ENCODE measurements around the gene TBX2.
"Not testable (repeated sequence)": the region's sequence is repeated elsewhere in the genome, so short reads cannot be mapped to it uniquely, and the experiment has no call there.

TBX2 gene

GRCh38 chr17:61440697-61441096 lies 41.1 kb downstream of the TBX2 start:
- no peak for TF ChIP-seq CTCF (IDR thresholded peaks at IDR 0.05; ENCODE audit: low read length)
- no peak for TF ChIP-seq EZH2 (IDR thresholded peaks at IDR 0.05; ENCODE audit: borderline replicate concordance, low read length)
- no peaks in the 10 kb centered on the region for H3K9me2 ChIP-seq (ENCODE audit: low read depth, low read length)
- H3K27ac ChIP-seq (ENCODE audit: low read depth, low read length, poor library complexity, severe bottlenecking) = no peak overlapping the region
- 0 out of 2 replicates have a peak, but pooled peaks cover 8% of the 10 kb centered on the region for H3K9me3 ChIP-seq (ENCODE audit: low read length)
- H3K9ac ChIP-seq (ENCODE audit: low read length) = no peak overlapping the region
- no peaks in the 10 kb centered on the region for H3K4me1 ChIP-seq (ENCODE audit: insufficient read depth, low read length, severe bottlenecking)
- no peak overlapping the region for H3K4me2 ChIP-seq (ENCODE audit: low read length)
- H2AFZ ChIP-seq (ENCODE audit: low read length) = no peak overlapping the region
- H3K27me3 ChIP-seq (ENCODE audit: insufficient read depth, low read length) = 0 out of 2 replicates have a peak, but pooled peaks cover 4% of the 10 kb centered on the region
- H3K79me2 ChIP-seq (ENCODE audit: insufficient read depth, low read length) = no peaks in the 10 kb centered on the region
- no peaks in the 10 kb centered on the region for H3F3A ChIP-seq (ENCODE audit: insufficient read depth, low read length)
- no peak overlapping the region for H3K4me3 ChIP-seq (ENCODE audit: low read depth, low read length, poor library complexity, severe bottlenecking)
- H3K36me3 ChIP-seq (ENCODE audit: insufficient read depth, low read length) = no peaks in the 10 kb centered on the region
- no peaks in the 10 kb centered on the region for H4K20me1 ChIP-seq (ENCODE audit: insufficient read depth, low read length)

GRCh38 chr17:61441507-61441906 lies 41.9 kb downstream of the TBX2 start:
- H4K20me1 ChIP-seq (ENCODE audit: insufficient read depth, low read length); H3K9me3 ChIP-seq (ENCODE audit: low read length); H3K27ac ChIP-seq (ENCODE audit: low read depth, low read length, poor library complexity, severe bottlenecking); H2AFZ ChIP-seq (ENCODE audit: low read length); H3F3A ChIP-seq (ENCODE audit: insufficient read depth, low read length); H3K4me2 ChIP-seq (ENCODE audit: low read length); H3K9me2 ChIP-seq (ENCODE audit: low read depth, low read length); H3K4me1 ChIP-seq (ENCODE audit: insufficient read depth, low read length, severe bottlenecking); H3K36me3 ChIP-seq (ENCODE audit: insufficient read depth, low read length); H3K79me2 ChIP-seq (ENCODE audit: insufficient read depth, low read length); H3K27me3 ChIP-seq (ENCODE audit: insufficient read depth, low read length); H3K9ac ChIP-seq (ENCODE audit: low read length); H3K4me3 ChIP-seq (ENCODE audit: low read depth, low read length, poor library complexity, severe bottlenecking): not testable (repeated sequence)

- Histone ChIP-seq H3K36me3 (ENCODE audit: insufficient read depth, low read length) (no peaks in the 10 kb centered on the region), H4K20me1 (ENCODE audit: insufficient read depth, low read length) (no peaks in the 10 kb centered on the region), H3K9ac (ENCODE audit: low read length) (no peak overlapping the region), H3F3A (ENCODE audit: insufficient read depth, low read length) (no peaks in the 10 kb centered on the region), H3K4me1 (ENCODE audit: insufficient read depth, low read length, severe bottlenecking) (no peaks in the 10 kb centered on the region), H3K27ac (ENCODE audit: low read depth, low read length, poor library complexity, severe bottlenecking) (no peak overlapping the region), H3K4me3 (ENCODE audit: low read depth, low read length, poor library complexity, severe bottlenecking) (no peak overlapping the region), H3K9me2 (ENCODE audit: low read depth, low read length) (no peaks in the 10 kb centered on the region), H3K79me2 (ENCODE audit: insufficient read depth, low read length) (no peaks in the 10 kb centered on the region), H2AFZ (ENCODE audit: low read length) (no peak overlapping the region), H3K4me2 (ENCODE audit: low read length) (no peak overlapping the region), H3K27me3 (ENCODE audit: insufficient read depth, low read length) (0 out of 2 replicates have a peak, but pooled peaks cover 4% of the 10 kb centered on the region), H3K9me3 (ENCODE audit: low read length) (0 out of 2 replicates have a peak, but pooled peaks cover 3% of the 10 kb centered on the region)
- TF ChIP-seq CTCF (IDR thresholded peaks at IDR 0.05; ENCODE audit: low read length) (no peak), EZH2 (IDR thresholded peaks at IDR 0.05; ENCODE audit: borderline replicate concordance, low read length) (no peak)
These were observed 42.6 kb downstream of the TBX2 start for GRCh38 chr17:61442136-61442775.

GRCh38 chr17:61442878-61443474 lies 43.3 kb downstream of the TBX2 start:
- no peak overlapping the region for H3K27ac ChIP-seq (ENCODE audit: low read depth, low read length, poor library complexity, severe bottlenecking)
- no peaks in the 10 kb centered on the region for H3K4me1 ChIP-seq (ENCODE audit: insufficient read depth, low read length, severe bottlenecking)
- H3K36me3 ChIP-seq (ENCODE audit: insufficient read depth, low read length) = no peaks in the 10 kb centered on the region
- no peak for TF ChIP-seq CTCF (IDR thresholded peaks at IDR 0.05; ENCODE audit: low read length)
- TF ChIP-seq EZH2 (IDR thresholded peaks at IDR 0.05; ENCODE audit: borderline replicate concordance, low read length) = no peak
- H3K79me2 ChIP-seq (ENCODE audit: insufficient read depth, low read length) = no peaks in the 10 kb centered on the region
- no peaks in the 10 kb centered on the region for H3K27me3 ChIP-seq (ENCODE audit: insufficient read depth, low read length)
- H4K20me1 ChIP-seq (ENCODE audit: insufficient read depth, low read length) = no peaks in the 10 kb centered on the region
- H2AFZ ChIP-seq (ENCODE audit: low read length) = no peak overlapping the region
- no peak overlapping the region for H3K9ac ChIP-seq (ENCODE audit: low read length)
- no peaks in the 10 kb centered on the region for H3K9me3 ChIP-seq (ENCODE audit: low read length)
- no peak overlapping the region for H3K4me3 ChIP-seq (ENCODE audit: low read depth, low read length, poor library complexity, severe bottlenecking)
- no peak overlapping the region for H3K4me2 ChIP-seq (ENCODE audit: low read length)
- no peaks in the 10 kb centered on the region for H3F3A ChIP-seq (ENCODE audit: insufficient read depth, low read length)
- no peaks in the 10 kb centered on the region for H3K9me2 ChIP-seq (ENCODE audit: low read depth, low read length)

All from OCI-LY1 (cell line).